Astrocyte (in vitro differentiated cells and primary cell): ENCODE measurements around the gene TCN1.

Experiments used
- CTCF ChIP-seq: IDR thresholded peaks from 2 replicates; pipeline ENCODE4 v1.5.1; 2011; ENCODE audit warnings: low read depth, mild to moderate bottlenecking, inconsistent platforms, low read length, moderate library complexity; ENCODE audit not compliant: insufficient read depth
- EZH2 ChIP-seq: IDR thresholded peaks from 2 replicates; pipeline ENCODE4 v1.6.1; 2012; ENCODE audit warnings: mild to moderate bottlenecking, low read length, inconsistent platforms; ENCODE audit not compliant: insufficient read depth

GRCh38 chr11:59891781-59892181, 25.5 kb upstream of the TCN1 start:
- TF ChIP-seq CTCF (no peak), EZH2 (no peak)
